ENCODE results near the gene TP53I13. TPM values are rescaled to one million over a fixed set of nuclear protein-coding genes. Genes with fewer than 3 reads are reported as not detected.

TP53I13 gene
- total RNA-seq, 1 donor from 2014 or later = 31.2 TPM

DNA sequence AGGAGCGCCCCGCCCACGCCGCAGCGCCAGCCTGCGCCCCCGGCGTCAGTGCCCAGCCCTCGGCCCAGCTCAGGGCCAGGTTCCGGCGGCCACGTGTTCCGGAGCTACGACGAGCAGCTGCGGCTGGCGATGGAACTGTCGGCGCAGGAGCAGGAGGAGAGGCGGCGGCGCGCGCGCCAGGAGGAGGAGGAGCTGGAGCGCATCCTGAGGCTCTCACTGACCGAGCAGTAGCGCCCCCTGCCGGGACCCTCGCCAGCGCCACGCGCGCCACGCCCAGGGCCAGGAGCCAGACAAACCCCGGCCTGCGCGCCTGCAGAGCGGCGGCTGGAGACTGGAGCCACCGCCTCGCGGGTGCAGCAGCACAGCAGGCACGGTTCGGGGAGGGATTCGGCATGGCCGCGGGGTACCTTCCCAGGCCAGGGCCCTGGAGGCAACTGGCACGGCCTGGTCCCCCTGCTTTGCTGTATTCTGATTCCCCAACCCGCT, 44.9 kb downstream of the TP53I13 start:
- H3K4me1 Mint-ChIP-seq = peaks cover 17% of the 10 kb centered on the region

DNA sequence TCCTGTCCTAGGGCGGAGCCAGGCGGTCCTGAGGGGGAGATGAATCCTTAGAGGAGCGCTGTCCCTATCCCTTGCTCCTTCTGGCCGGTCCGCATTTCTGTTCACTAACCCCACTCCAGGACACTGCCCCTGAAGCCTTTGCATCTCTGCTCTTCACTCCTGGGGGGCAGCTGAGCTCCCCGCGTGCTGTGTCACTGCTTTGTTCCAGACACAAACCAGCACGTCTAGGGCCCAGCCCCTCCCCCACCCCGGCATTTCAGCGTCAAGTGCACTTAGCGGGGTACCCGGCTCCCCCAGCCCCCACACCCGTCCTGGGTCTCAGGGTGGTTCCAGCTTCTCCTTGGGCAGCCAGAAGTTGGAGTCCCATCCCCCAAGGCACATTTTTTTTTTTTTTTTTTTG, 45.4 kb downstream of the TP53I13 start:
- no peaks in the 10 kb centered on the region for H3K36me3 Mint-ChIP-seq
- no peak overlapping the region for H3K27ac Mint-ChIP-seq
- H3K9me3 Mint-ChIP-seq = no peaks in the 10 kb centered on the region
- H3K27me3 Mint-ChIP-seq (ENCODE audit: low read depth) = peaks cover 46% of the 10 kb centered on the region
- peak overlapping the region; percentile 46 for H3K4me3 Mint-ChIP-seq
- H3K4me1 Mint-ChIP-seq = peaks cover 17% of the 10 kb centered on the region
- no peak for DNase-seq (ENCODE audit: low spot score in 2 of 2, unreplicated experiment in 2 of 2)
- TF ChIP-seq, protein P1, sequence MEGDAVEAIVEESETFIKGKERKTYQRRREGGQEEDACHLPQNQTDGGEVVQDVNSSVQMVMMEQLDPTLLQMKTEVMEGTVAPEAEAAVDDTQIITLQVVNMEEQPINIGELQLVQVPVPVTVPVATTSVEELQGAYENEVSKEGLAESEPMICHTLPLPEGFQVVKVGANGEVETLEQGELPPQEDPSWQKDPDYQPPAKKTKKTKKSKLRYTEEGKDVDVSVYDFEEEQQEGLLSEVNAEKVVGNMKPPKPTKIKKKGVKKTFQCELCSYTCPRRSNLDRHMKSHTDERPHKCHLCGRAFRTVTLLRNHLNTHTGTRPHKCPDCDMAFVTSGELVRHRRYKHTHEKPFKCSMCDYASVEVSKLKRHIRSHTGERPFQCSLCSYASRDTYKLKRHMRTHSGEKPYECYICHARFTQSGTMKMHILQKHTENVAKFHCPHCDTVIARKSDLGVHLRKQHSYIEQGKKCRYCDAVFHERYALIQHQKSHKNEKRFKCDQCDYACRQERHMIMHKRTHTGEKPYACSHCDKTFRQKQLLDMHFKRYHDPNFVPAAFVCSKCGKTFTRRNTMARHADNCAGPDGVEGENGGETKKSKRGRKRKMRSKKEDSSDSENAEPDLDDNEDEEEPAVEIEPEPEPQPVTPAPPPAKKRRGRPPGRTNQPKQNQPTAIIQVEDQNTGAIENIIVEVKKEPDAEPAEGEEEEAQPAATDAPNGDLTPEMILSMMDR (IDR thresholded peaks at IDR 0.05; ENCODE audit: unreplicated experiment) = no peak

More for the DNA sequence above, 44.9 kb downstream of the TP53I13 start:
- TF ChIP-seq, protein P1 (IDR thresholded peaks at IDR 0.05; ENCODE audit: unreplicated experiment) = peak; percentile 89
- no peak overlapping the region for H3K4me3 Mint-ChIP-seq
- DNase-seq (ENCODE audit: low spot score in 2 of 2, unreplicated experiment in 2 of 2) = peak; percentile 87 to 97
- peaks cover 42% of the 10 kb centered on the region for H3K27me3 Mint-ChIP-seq (ENCODE audit: low read depth)
- no peaks in the 10 kb centered on the region for H3K9me3 Mint-ChIP-seq
- no peaks in the 10 kb centered on the region for H3K36me3 Mint-ChIP-seq
- no peak overlapping the region for H3K27ac Mint-ChIP-seq

DNA sequence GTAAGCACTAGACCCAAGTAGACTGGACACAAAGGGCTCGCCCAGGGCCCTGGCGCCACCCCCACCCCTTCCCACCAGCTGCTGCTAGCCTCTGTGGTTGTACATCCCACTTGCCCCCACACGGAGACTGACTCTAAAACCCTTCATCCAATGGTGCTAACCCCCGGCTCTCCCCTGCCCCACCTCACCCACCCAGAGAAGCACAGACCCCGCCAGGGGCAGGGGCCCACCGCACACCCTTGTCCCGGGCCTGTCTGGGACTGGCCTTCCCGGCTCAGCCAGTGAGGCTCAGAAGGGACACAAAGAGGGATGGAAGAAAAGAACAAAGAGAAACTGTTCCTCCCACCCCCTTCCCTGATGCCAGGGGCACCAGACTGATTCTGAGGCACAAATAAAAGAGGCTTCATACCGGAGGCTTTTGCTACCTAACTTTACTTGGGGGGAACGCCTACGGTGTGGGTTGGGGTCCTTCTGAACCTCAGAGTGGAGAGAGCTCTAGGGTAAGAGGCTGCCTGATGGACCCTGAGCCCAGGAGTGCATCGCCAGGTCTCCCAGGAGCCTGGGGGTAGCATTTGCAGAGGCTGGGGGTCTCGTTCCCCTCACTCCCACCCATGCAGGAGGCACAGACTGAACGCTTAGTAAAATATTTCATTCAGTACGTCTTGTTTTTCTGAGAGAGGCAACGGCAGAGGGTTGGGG, 46.0 kb downstream of the TP53I13 start:
- Mint-ChIP-seq H3K27ac (peak overlapping the region; percentile 69), H3K4me3 (peak overlapping the region; percentile 46), H3K9me3 (no peaks in the 10 kb centered on the region), H3K36me3 (no peaks in the 10 kb centered on the region), H3K4me1 (peaks cover 17% of the 10 kb centered on the region), H3K27me3 (ENCODE audit: low read depth) (peaks cover 51% of the 10 kb centered on the region)
- TF ChIP-seq, protein P1 (IDR thresholded peaks at IDR 0.05; ENCODE audit: unreplicated experiment) = no peak
- no peak for DNase-seq (ENCODE audit: low spot score in 2 of 2, unreplicated experiment in 2 of 2)

DNA sequence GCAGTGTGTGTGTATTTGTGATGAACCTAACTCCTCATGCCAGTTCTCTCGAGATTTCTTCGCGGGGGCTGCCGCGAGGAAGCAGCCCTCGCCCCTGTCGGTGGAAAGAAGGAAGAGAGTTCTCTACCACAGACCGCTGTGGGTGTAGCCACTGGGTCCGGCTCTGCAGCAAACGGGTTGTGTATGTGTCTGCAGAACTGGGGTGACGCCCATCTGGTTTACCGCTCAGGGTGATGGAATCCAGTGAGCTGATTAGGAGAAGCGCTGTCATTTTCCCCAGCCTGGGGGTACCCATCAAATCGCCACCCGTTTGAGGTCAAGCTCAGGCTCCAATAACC, 46.5 kb downstream of the TP53I13 start:
- DNase-seq (ENCODE audit: low spot score in 2 of 2, unreplicated experiment in 2 of 2) = no peak
- Mint-ChIP-seq H3K9me3 (no peaks in the 10 kb centered on the region), H3K36me3 (no peaks in the 10 kb centered on the region), H3K4me1 (peaks cover 17% of the 10 kb centered on the region), H3K27me3 (ENCODE audit: low read depth) (peaks cover 56% of the 10 kb centered on the region), H3K27ac (peak overlapping the region; percentile 69), H3K4me3 (peak overlapping the region; percentile 46)
- TF ChIP-seq, protein P1 (IDR thresholded peaks at IDR 0.05; ENCODE audit: unreplicated experiment) = no peak

GRCh38 chr17:29615492-29616299, 47.2 kb downstream of the TP53I13 start:
- peaks cover 17% of the 10 kb centered on the region for H3K4me1 Mint-ChIP-seq
- H3K27me3 Mint-ChIP-seq (ENCODE audit: low read depth) = peaks cover 63% of the 10 kb centered on the region
- H3K9me3 Mint-ChIP-seq = no peaks in the 10 kb centered on the region
- no peaks in the 10 kb centered on the region for H3K36me3 Mint-ChIP-seq
- peak overlapping the region; percentile 83 for H3K27ac Mint-ChIP-seq
- peak in 1 of 2 experiments; percentile 78 for DNase-seq (ENCODE audit: low spot score in 2 of 2, unreplicated experiment in 2 of 2)
- TF ChIP-seq, protein P1 (IDR thresholded peaks at IDR 0.05; ENCODE audit: unreplicated experiment) = no peak
- peak overlapping the region; percentile 73 for H3K4me3 Mint-ChIP-seq
